T follicular helper cell (primary cell): ENCODE measurements around the gene MROH9.

Source experiments
- DNase-seq: peaks from one replicate; pipeline ENCODE4 v3.0.0-alpha.2; 2020; ENCODE audit warnings: low read depth

MROH9 gene

GRCh38 chr1:170970256-170970655, 34.9 kb downstream of the MROH9 start:
- DNase-seq: no peak

- DNase-seq: no peak
Observed at GRCh38 chr1:170978371-170978910, 43.1 kb downstream of the MROH9 start.

DNA sequence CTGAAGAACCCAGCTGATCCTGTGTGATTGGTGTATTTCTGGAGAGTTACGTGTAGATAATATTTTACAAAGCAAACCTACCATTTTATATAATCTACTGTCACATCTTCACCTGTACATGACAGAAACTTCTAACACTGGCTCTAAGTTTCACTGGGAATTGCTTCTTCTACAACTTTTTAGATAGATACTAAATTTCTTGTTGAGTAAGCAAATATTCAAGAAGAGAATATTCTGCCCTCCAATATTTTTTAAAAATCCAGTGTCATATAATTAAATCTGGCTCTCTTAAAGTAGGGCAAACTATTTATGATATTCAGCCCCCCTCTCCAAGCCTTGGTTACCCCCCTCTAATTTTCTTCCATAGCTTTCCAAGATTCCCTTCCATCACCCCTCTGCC, 50.1 kb downstream of the MROH9 start:
- no peak for DNase-seq

DNA sequence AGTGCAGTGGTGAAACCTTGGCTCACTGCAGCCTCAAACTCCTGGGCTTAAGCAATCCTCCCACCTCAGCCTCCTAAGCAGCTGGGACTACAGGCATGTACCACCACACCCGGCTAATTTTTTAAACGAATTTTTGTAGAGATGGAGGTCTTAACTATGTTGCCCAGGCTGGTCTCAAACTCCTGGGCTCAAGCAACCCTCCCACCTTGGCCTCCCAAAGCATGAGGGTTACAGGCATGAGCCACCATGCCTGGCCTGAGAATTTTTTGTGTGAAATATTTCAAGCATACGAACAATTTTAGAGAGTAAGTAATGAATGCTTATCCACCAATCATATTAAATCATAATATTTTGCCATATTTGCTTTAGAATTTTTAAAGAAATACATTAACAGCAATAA, 51.6 kb downstream of the MROH9 start:
- DNase-seq: no peak

GRCh38 chr1:170987424-170987823, 52.1 kb downstream of the MROH9 start:
- no peak for DNase-seq

DNA sequence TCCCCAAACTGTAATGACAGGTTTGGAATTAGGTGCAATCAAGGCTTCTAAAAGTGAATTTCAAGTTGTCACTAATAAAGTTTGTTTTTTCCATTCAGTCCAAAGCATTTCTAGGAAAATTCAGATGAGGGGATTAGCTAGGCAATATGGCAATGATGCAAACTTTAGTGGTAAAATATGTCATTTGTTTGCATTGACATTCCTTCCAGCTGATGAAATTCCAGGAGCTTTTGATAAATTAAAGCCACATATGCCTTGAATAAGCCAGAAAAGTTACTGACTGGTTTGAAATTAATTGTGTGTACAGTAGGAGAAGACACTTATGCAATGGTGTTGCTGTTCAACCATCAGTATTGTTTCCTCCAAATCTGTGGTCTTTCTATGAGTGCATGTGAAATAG, 57.8 kb downstream of the MROH9 start:
- DNase-seq: no peak

GRCh38 chr1:170993717-170994116, 58.4 kb downstream of the MROH9 start:
- DNase-seq: no peak

- no peak for DNase-seq
Observed at GRCh38 chr1:171014880-171015279, 79.5 kb downstream of the MROH9 start.

GRCh38 chr1:171017426-171017825, 82.1 kb downstream of the MROH9 start:
- no peak for DNase-seq

DNA sequence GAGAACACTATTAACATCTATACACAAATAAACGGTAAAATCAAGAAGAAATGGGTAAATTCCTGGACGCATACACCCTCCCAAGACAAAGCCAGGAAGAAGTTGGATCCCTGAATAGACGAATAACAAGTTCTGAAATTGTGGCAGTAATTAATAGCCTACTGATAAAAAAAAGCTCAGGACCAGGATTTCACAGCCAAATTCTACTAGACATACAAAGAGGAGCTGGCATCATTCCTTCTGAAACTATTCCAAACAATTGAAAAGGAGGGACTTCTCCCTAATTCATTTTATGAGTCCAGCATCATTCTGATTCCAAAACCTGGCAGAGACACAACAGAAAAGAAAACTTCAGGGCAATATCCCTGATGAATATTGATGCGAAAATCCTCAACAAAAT, 84.6 kb downstream of the MROH9 start:
- no peak for DNase-seq

DNA sequence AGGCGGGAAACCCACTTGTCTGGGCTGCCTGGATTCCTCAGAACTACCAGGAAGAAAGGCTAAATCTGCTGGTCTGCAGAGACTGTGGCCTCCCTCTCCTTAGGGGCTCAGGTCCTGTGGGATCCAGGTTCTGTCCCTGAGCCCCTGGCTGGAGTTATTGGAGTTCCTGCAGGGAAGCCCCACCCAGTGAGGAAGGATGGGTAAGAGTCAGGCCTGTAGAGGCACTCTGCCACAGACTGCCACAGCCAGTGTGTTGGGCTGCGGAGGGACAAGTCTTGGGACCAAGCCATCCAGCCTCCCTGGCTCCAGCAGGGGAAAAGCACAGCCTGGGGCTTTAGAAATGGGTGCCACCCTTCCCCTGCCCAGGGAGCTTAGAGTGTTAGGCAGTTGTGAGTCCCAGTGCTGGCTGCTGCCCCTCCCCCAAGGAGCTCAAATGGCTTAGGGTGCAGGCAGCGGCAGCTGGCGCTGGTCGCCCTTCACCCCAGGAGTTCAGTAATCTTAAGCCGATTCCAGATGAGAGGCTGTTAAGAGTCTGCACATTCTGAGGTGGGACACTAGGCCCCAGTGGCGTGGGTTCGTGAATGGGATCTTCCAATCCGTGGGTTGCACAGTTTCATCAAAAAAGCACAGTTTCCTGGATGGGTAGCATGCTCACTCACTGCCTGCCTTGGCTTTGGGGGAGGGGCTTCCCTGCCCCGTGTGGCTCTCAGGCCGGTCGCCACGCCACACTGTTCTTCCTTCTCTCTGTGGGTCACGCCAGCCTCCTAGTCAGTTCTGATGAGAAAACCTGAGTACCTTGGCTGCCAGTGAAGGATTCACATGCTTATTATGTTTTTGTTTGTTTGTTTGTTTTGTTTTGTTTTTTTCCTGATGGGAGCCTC, 97.7 kb downstream of the MROH9 start:
- no peak for DNase-seq

- no peak for DNase-seq
Observed at GRCh38 chr1:171037626-171038025, 102.3 kb downstream of the MROH9 start.

DNA sequence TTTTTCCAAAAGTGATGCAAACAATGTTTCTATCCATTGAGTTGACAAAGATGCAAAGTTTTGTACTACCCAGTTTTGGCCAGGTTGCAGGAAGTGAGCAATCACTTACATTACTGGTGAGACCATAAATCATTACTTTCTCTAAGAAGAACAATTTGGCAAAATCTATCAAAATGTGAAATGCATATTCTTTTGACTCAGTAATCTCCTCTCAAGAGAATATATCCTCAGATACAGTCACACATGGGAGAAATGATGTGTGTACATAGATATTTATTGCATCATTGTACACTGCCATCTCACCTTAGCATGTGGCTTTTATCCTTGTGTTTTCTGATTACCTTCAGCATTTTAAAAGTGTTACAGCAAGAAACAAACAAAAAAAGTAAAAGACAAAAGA, 103.0 kb downstream of the MROH9 start:
- no peak for DNase-seq

- DNase-seq: no peak
Observed at GRCh38 chr1:171048014-171048413, 112.7 kb downstream of the MROH9 start.

- no peak for DNase-seq
Observed at GRCh38 chr1:171052977-171053376, 117.6 kb downstream of the MROH9 start.

GRCh38 chr1:171055966-171056643, 120.8 kb downstream of the MROH9 start:
- DNase-seq: no peak

GRCh38 chr1:171061425-171062143, 126.2 kb downstream of the MROH9 start:
- no peak for DNase-seq

DNA sequence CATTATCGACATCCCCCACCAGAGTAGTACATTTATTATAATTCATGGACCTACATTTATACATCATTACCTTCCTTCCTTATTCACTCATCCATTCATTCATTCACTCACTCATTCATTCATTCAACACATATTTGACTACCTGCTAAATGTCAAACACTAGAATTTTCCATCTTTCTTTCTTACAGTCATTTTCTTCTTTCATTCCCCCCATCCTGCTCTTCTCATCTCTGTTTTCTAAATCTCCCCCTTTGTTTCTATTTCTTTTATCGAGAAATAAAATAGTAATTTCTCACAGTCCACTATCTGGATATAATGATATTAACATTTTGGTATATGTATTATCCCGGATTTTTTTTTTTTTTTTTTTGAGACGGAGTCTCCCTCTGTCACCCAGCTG, 127.6 kb downstream of the MROH9 start:
- no peak for DNase-seq

- no peak for DNase-seq
Observed at GRCh38 chr1:171075041-171075440, 139.7 kb downstream of the MROH9 start.

- DNase-seq: no peak
Observed at GRCh38 chr1:171081314-171081753, 146.0 kb downstream of the MROH9 start.

DNA sequence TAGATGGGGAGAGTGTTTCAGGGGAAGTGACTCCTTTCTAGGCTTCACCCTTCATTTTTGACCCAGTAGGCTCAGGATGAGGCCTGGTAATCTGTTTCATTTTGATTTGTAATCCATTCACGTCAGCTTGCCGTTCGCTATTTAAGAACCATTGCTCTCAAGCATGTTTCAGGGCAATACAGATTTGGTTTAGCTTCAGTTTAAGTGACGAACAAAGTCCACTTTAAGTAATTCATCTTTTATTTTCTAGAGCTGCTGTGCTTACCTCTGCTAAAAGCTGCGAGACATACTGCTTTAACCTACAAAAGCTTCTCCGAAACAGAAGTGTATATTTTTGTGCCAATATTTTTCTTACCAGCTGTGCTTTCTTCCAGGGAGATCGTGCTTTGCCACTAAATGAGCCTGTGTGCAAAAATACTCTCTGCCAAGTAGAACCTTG, 146.4 kb downstream of the MROH9 start:
- no peak for DNase-seq

DNA sequence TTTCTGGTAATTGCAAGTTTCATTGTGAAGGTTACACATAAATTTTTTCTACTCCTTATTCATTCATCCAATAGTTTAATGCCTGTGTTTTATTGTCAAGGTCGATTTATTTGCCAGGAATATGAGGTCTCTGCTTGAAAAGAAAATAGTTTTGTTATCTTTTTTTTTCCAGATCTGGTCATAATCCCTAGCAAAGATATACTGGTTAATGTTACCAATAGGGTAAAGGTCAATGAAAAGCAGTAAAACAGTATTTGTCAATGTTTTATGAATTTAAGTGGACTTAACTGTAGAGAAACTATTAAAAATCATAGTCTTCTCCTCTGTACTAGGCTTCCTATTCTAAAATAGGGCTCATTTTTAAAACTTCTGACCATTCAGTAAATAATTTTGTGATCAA, 147.3 kb downstream of the MROH9 start:
- DNase-seq: no peak
